Fibroblast of peridontal ligament (primary cell): Measurements from ENCODE around the gene ZAP70.
"Not testable (repeated sequence)": the region's sequence is repeated elsewhere in the genome, so short reads cannot be mapped to it uniquely, and the experiment has no call there.

Experiments
- DNase-seq: peaks from one replicate; pipeline ENCODE4 v3.0.0-alpha.2; 2010; ENCODE audit errors: extremely low read depth

The ZAP70 gene

GRCh38 chr2:97713296-97714083 lies at the start of gene ZAP70:
TSS of gene ZAP70 (plus strand) at chr2:97713576. CDS start at chr2:97724037, 10,461 bp downstream.
- no peak for DNase-seq

- no peak for DNase-seq
These were observed 49.8 kb upstream of the ZAP70 start for GRCh38 chr2:97663626-97663961.

- DNase-seq = peak; percentile 97
These were observed 49.3 kb upstream of the ZAP70 start, which contains the start of gene ACTR1B for GRCh38 chr2:97663962-97664635. TSS of gene ACTR1B (minus strand) at chr2:97664044. CDS start at chr2:97663890, 154 bp downstream.

DNA sequence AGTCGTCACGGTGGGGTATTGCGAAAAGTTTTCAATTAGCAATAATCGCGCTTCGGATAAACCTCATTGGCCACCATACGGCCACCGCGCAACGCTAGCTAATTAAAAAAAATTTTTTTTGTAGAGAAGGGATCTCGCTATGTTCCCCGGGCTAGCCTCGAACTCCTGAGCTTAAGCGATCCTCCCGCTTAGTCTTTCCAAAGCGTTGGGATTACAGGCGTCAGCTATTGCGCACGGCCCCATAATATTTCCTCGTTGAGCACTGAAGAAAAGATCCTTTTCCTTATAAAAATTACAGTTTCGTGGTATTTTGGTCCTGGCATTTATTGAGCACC lies 48.8 kb upstream of the ZAP70 start:
- no peak for DNase-seq

GRCh38 chr2:97669448-97669847 lies 43.9 kb upstream of the ZAP70 start, which contains the start of gene C2orf92:
TSS of gene C2orf92 (plus strand) at chr2:97669713. CDS start at chr2:97669789, 76 bp downstream.
- DNase-seq = no peak

- no peak for DNase-seq
These were observed 42.9 kb upstream of the ZAP70 start for GRCh38 chr2:97670471-97670870.

- no peak for DNase-seq
These were observed 41.9 kb upstream of the ZAP70 start for GRCh38 chr2:97671526-97671925.

DNA sequence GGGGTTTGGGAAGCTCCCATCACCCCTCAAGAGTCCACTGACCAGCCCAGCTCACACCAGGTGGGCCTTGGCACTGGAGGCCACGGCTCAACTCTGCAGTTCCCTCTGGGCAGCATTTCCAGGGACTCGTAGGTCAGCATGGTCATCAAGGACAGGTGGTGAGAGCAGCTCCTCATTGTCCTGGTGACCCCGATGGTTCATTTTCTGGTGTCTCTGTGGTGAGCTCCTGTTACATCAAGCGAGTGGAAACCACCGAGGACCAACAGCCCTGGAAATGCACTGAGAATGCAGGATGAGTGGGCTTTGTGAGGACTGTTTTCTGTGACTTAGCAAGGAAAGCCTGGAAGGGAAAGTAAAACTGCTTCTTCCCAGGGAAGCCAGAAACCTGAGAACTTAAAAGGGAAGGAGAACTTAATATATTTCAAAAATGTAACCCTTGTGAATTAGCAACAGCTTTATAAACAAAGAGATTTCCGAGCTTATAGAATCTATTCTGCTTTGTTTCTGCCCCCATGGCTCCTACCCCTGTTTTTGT lies 40.7 kb upstream of the ZAP70 start:
- peak; percentile 28 for DNase-seq

DNA sequence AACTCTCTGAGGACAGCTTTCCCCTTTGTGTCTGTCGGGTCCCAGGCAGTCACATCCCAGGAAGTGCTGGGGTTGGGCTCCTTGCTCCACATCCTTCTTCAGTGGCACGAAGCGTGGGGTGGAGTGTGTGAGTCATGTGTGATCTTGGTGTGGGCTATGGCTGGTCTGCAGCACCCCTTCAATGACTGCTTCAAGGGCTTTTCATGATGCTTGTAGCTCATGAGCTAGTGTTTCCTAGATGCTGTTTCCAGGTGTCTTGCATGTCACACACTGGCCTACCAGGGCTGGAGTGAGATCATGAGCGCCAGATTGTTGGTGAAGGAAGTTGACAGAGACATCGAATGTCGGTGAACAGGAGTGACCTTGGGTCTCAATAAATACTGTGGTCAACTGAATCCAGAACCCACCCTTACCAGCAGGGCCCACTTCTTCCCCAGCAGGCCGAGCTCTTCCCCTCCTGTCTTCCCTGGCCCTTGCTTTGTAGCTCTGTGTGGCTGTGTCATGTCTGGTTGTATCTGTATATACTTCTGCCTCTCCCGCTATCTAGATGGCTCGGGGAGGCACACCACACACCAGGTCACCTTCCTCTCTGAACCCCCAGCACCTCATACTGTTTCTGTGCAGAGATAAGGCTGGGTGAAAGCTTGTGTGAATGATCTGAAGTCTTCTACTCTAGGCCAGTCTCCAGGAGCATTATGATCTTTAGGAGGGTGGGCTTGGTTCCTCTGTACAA lies 40.0 kb upstream of the ZAP70 start:
- peak; percentile 8 for DNase-seq

DNA sequence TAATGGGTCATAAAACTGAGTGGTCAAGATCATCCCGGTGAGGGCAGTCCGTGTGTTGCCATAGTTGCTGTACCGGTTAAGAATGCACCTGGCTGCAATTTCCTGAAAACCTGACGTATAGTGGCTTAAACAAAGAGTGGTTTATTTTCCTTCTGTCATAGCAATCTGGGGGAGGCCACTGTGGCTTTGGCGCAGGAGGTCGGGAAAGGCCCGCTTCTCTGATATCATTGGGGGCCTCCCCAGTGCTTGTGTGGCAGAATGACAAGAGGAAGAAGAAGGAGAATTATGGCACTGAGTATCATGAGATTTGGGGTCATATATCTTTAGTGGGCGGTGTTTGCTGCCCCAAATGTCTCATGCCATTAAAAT lies 39.5 kb upstream of the ZAP70 start:
- DNase-seq = no peak

DNA sequence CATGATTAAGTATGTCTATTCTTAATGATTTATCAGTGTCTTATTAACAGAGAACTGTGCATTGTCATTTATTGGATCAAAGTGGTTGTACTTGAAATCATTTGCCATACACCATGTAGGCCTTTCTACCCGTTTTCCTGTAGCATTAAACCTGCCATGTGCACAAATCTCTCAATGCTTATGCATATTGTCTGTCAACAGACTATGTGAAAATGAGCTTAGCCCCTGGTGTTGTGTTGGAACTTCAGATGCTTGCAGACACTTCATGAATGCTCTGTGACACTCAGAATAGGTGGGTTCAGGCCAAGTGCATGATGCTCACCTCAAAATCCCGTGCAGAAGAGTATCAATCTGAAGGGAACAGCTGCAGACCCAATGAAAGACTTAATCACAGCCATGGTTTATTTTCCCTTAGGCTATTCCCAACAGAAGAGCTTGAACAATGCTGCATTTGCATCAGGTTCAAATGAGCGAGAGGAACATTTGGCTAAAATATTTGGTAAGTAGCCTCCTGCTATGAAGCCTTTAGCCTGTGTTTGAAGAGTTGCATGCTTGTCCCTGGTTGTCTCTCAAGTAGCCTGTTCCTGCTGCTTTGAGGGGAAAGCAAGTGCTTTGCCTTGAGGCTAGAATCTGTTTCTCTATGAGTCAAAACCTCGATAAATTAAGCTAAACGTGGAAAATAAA lies 37.8 kb upstream of the ZAP70 start:
- DNase-seq = no peak

GRCh38 chr2:97676620-97677019 lies 36.8 kb upstream of the ZAP70 start:
- DNase-seq = no peak

- DNase-seq = no peak
These were observed 35.9 kb upstream of the ZAP70 start for GRCh38 chr2:97677480-97677879.

DNA sequence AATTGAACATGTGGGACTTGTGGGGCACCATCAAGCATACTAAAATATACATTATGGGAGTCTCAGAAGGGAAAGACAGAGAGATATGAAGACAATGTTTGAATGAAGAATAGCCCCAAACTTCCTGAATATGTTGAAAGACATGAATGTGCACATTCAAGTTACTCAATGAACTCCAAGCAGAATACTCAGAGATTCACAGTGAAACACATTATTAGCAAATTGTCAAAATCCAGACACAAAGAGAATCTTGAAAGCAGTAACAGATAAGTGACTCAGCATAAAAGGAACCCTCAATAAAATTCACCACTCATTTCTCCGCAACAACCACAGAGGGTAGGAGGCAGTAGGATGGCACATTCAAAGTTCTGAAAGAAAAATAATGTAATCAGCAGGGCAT lies 35.1 kb upstream of the ZAP70 start:
- no peak for DNase-seq

GRCh38 chr2:97687235-97687634 lies 26.1 kb upstream of the ZAP70 start:
- DNase-seq = not testable (repeated sequence)

GRCh38 chr2:97688062-97688827 lies 25.1 kb upstream of the ZAP70 start:
- no peak for DNase-seq

GRCh38 chr2:97691166-97691565 lies 22.2 kb upstream of the ZAP70 start:
- DNase-seq = no peak

DNA sequence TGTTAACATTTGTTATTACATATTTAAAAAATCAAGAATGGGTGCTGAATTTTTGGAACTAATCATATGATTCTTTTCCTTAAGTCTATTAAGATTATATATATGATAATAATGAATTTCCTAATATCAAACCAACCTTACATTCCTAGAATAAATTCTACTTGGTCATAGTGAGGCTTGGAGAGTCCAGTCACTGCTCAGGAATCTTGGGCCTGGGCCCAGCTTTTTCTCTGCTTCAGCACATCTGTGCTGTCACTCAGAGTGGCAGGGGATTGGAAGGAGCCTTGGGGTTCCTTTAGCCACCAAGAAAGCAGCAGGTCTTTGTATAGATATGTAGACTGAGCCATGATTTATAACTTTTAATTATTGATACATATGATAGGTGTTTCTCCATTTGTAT lies 19.9 kb upstream of the ZAP70 start:
- DNase-seq = no peak

DNA sequence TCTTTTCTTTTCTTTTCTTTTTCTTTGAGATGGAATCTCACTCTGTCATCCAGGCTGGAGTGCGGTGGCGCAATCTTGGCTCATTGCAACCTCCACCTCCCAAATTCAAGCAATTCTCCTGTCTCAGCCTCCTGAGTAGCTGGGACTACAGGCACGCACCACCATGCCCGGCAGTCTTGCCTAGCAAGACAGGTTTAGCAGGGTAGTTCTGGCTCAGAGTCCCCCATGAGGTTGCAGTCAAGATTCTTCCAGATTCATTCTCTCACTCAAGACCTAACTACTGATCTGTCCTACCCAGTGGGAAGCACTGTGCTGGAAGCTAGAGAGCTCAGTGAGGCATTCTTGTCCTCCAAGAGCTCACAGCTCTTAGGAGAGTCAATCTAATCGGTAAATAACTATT lies 17.6 kb upstream of the ZAP70 start:
- DNase-seq = no peak

DNA sequence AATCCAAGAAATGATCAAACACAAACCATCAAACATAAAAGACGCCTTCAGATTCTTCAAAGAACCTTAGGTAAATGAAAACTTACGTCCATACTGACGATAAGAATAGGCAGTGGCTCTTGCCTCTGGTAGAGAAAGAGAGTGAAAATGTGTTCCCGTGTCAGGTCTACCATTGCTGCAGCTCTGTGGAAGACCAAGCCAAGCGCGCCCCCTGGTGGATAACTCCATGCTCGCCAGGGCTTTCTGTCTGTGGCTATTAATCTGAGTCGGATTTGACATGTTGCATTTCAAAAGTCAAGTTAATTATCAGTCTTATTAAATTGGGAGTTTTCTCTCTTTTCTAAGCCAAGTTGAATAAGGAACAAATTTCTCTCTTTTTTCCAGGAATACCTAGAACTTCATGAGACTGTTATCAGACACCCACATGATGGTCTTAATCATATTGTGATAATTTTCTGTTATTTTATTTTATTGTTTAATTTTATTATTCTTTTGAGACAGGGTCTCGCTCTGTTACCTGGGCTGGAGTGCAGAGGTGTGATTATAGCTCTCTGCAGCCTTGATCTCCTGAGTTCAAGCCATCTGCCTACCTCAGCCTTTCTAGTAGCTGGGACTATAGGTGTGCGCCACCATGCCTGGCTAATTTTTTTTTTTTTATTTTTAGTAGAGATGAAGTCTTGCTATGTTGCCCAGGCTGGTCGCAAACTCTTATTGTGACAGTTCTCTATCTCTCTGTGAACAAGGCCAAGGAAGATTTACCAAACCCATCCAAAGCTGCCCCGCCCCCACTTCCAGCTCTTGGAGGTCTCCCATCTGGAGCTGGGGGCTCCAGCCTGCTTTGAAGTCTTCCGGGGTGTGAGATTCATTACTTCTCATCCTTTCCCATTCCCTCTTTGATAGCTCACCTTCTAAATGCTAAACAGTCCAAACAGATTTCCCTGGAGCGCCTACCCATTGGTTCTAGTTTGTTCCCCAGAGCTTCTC lies 15.8 kb upstream of the ZAP70 start:
- peak; percentile 84 for DNase-seq
